K562 (cell line): ENCODE results near the gene C19orf85. TPM values are rescaled to one million over a fixed set of nuclear protein-coding genes. Genes with fewer than 3 reads are reported as not detected.

Experiments used
- ATAC-seq: fragments of 200-7000 bp; cut with Tn5 transposase; 3 replicates; pipeline ENCODE4 v1.9.1; 2020; ENCODE audit warnings: moderate library complexity
- BruUV-seq: library from RNA; stranded (reverse); fragments of 400-500 nt; replicated peaks from 2 replicates; lab custom pipeline; 2021; lab: Mats Ljungman, UMichigan
- CTCF ChIA-PET: fragments of 300-600 bp; formaldehyde crosslinking; extraction: SDS; loops from one replicate; lab custom pipeline; 2021; ENCODE audit warnings: low intra/inter-chr PET ratio; lab: Yijun Ruan, JAX
- POLR2A ChIA-PET: fragments of 300-600, 350-650 bp; sonication (Branson Sonifier 250); formaldehyde crosslinking; extraction: SDS; loops from one replicate; lab custom pipeline; 2021; ENCODE audit warnings: antibody characterized with exemption, inconsistent platforms; lab: Yijun Ruan, JAX
- DNase-seq, 4 experiments: peaks; one replicate each; pipeline versions ENCODE4 v3.0.0 to v3.0.0-alpha.2; 2011 to 2018; ENCODE audit warnings: low spot score in 3 of 4, mixed read lengths in 3 of 4; ENCODE audit errors: extremely low read depth in 1 of 4
- FAIRE-seq: peaks from 2 replicates; lab custom pipeline; 2011; peaks lifted over from hg19 to GRCh38; lab: Jason Lieb, UNC
- H2AFZ ChIP-seq: 2 replicates; pipeline ENCODE4 v1.6.0; 2011; ENCODE audit warnings: low read depth, low read length, control low read depth, inconsistent platforms
- H3K27ac ChIP-seq: fragments of 200-600 bp; 3 replicates; pipeline ENCODE4 v1.8.0; 2011; ENCODE audit warnings: low read depth, mild to moderate bottlenecking, control low read depth, inconsistent platforms, low read length, moderate library complexity, mixed read lengths; ENCODE audit errors: extremely low read depth
- H3K27me3 ChIP-seq, 2 experiments: fragments of 300-600 bp in 1 of 2; 2 replicates in 1 of 2; 3 replicates in 1 of 2; pipeline versions ENCODE4 v1.6.0 to v1.8.0; 2011; ENCODE audit warnings: inconsistent platforms in 2 of 2, low read length in 2 of 2, mild to moderate bottlenecking in 1 of 2, mixed read lengths in 1 of 2, moderate library complexity in 1 of 2; ENCODE audit not compliant: control insufficient read depth in 2 of 2, insufficient read depth in 2 of 2
- H3K36me3 ChIP-seq: fragments of 300-600 bp; 3 replicates; pipeline ENCODE4 v1.8.0; 2011; ENCODE audit warnings: mild to moderate bottlenecking, low read length, inconsistent platforms; ENCODE audit not compliant: control insufficient read depth, insufficient read depth
- H3K4me1 ChIP-seq, 2 experiments: fragments of 200-600 bp in 1 of 2; replicated peaks in 1 of 2; 2 replicates in 1 of 2; 3 replicates in 1 of 2; pipeline versions ENCODE4 v1.5.1 to v1.8.0; 2011; ENCODE audit warnings: inconsistent platforms in 2 of 2, low read length in 2 of 2, mild to moderate bottlenecking in 1 of 2, mixed read lengths in 1 of 2, moderate library complexity in 1 of 2; ENCODE audit not compliant: control insufficient read depth in 2 of 2, insufficient read depth in 2 of 2
- H3K4me2 ChIP-seq: 2 replicates; pipeline ENCODE4 v1.6.1; 2011; ENCODE audit warnings: low read length, control low read depth, inconsistent platforms, mixed read lengths; ENCODE audit not compliant: insufficient read depth
- H3K4me3 ChIP-seq: fragments of 200-600 bp; sonication (generic), shearing (Covaris generic); 2 replicates; pipeline ENCODE4 v1.5.1; 2016; ENCODE audit warnings: control low read depth, inconsistent platforms
- H3K79me2 ChIP-seq: fragments of 200-600 bp; 3 replicates; pipeline ENCODE4 v1.8.0; 2011; ENCODE audit warnings: low read length, inconsistent platforms; ENCODE audit not compliant: control insufficient read depth, insufficient read depth
- H3K9ac ChIP-seq, 2 experiments: 2 replicates each; pipeline versions ENCODE4 v1.6.0 to v1.6.1; 2011; ENCODE audit warnings: low read depth in 2 of 2, low read length in 2 of 2, control low read depth in 1 of 2, inconsistent platforms in 1 of 2, mild to moderate bottlenecking in 1 of 2, mixed read lengths in 1 of 2; ENCODE audit not compliant: insufficient read depth in 1 of 2
- H3K9me1 ChIP-seq: one replicate; pipeline ENCODE4 v1.6.0; 2011; ENCODE audit warnings: inconsistent platforms, mild to moderate bottlenecking, low read length, moderate library complexity; ENCODE audit not compliant: control insufficient read depth, insufficient read depth
- H3K9me3 ChIP-seq: replicated peaks from 2 replicates; pipeline ENCODE4 v1.5.1; 2011; ENCODE audit warnings: low read depth, low read length, inconsistent platforms; ENCODE audit not compliant: control insufficient read depth, insufficient read depth
- H4K20me1 ChIP-seq: replicated peaks from 2 replicates; pipeline ENCODE4 v1.6.1; 2011; ENCODE audit warnings: low read length, inconsistent platforms, mixed read lengths; ENCODE audit not compliant: control insufficient read depth, insufficient read depth
- GATA2 ChIP-seq: sonication (generic); formaldehyde crosslinking; IDR thresholded peaks from 2 replicates; pipeline ENCODE4 v1.4.0; 2020; ENCODE audit warnings: mild to moderate bottlenecking, missing genetic modification reagents
- HSF4 ChIP-seq: fragments of 250-450 bp; sonication (Bioruptor Pico); IDR thresholded peaks from 2 replicates; pipeline ENCODE4 v2.1.2; 2022; ENCODE audit warnings: mild to moderate bottlenecking, moderate library complexity, borderline replicate concordance
- KAT8 ChIP-seq: fragments of 450-650 bp; IDR thresholded peaks from 2 replicates; pipeline ENCODE4 v1.6.1; 2016; ENCODE audit warnings: low read depth, mild to moderate bottlenecking
- KLF1 ChIP-seq: fragments of 450-650 bp; IDR thresholded peaks from 2 replicates; pipeline ENCODE4 v1.6.1; 2016; ENCODE audit warnings: missing genetic modification characterization, missing compliant biosample characterization
- NR2C1 ChIP-seq, 2 experiments: fragments of 450-650 bp; IDR thresholded peaks; 2 replicates each; pipeline ENCODE4 v1.6.1; 2017; ENCODE audit warnings: mild to moderate bottlenecking in 2 of 2, antibody characterized with exemption in 1 of 2, inconsistent platforms in 1 of 2, missing compliant biosample characterization in 1 of 2, missing genetic modification characterization in 1 of 2
- PHF8 ChIP-seq: fragments of 200-600 bp; sonication (generic); IDR thresholded peaks from 2 replicates; pipeline ENCODE4 v1.6.1; 2012; ENCODE audit warnings: mixed run types, mild to moderate bottlenecking, inconsistent platforms, low read length, moderate library complexity, borderline replicate concordance
- PRMT5 ChIP-seq: sonication (generic); formaldehyde crosslinking; IDR thresholded peaks from 2 replicates; pipeline ENCODE4 v1.5.0; 2020; ENCODE audit warnings: missing genetic modification reagents
- RB1 ChIP-seq: fragments of 450-650 bp; IDR thresholded peaks from 2 replicates; pipeline ENCODE4 v1.6.1; 2017; ENCODE audit warnings: low read depth, mild to moderate bottlenecking
- ZBTB11 ChIP-seq, 3 experiments: fragments of 200-800 bp in 1 of 3; fragments of 250-450 bp in 1 of 3; fragments of 450-650 bp in 1 of 3; sonication (Bioruptor Pico) in 1 of 3; sonication (Bioruptor generic) in 1 of 3; formaldehyde crosslinking in 1 of 3; IDR thresholded peaks; 2 replicates each; pipeline versions ENCODE4 v1.6.1 to v1.8.0; 2016 to 2022; ENCODE audit warnings: mild to moderate bottlenecking in 2 of 3, missing genetic modification characterization in 2 of 3, missing compliant biosample characterization in 1 of 3, moderate library complexity in 1 of 3
- ZNF212 ChIP-seq: fragments of 450-650 bp; formaldehyde crosslinking; IDR thresholded peaks from 2 replicates; pipeline ENCODE4 v1.4.0; 2020; ENCODE audit warnings: mild to moderate bottlenecking
- ZNF740 ChIP-seq, 3 experiments: fragments of 200-800 bp in 1 of 3; sonication (Bioruptor generic) in 1 of 3; sonication (generic) in 1 of 3; formaldehyde crosslinking in 1 of 3; IDR thresholded peaks; 2 replicates each; pipeline versions ENCODE4 v1.6.1 to v1.8.0; 2016 to 2022; ENCODE audit warnings: mild to moderate bottlenecking in 2 of 3, missing compliant biosample characterization in 2 of 3, missing genetic modification characterization in 2 of 3, missing genetic modification reagents in 1 of 3
- WGBS: fragments of 100-300 bp; shearing (Covaris generic); methylation state at CpG from one replicate; pipeline ENCODE4 v1.1.6; 2016; ENCODE audit warnings: low coverage, mixed read lengths; ENCODE audit not compliant: insufficient coverage; ENCODE audit errors: missing lambda C conversion rate; 5-methylcytosine and 5-hydroxymethylcytosine counted together
- in situ Hi-C: fragments of 300-500 bp; cut with MboI; formaldehyde crosslinking; loops from 4 replicates; pipeline ENCODE4 v1.15.0; 2018; ENCODE audit warnings: inconsistent platforms, mixed read lengths
- intact Hi-C: fragments of 100-400 bp; cut with micrococcal nuclease; formaldehyde crosslinking; loops from 2 replicates; pipeline ENCODE4 v1.14.2; 2022
- polyA plus RNA-seq, 8 experiments: library from polyadenylated mRNA; depleted of rRNA in 4 of 8; stranded (reverse) in 5 of 8; unstranded in 3 of 8; fragments of >200 nt; fragmentation: Nextera tagmentation in 2 of 8; fragmentation: Illumina TruSeq in 1 of 8; extraction: Ambion mirVana in 2 of 8; extraction: Trizol in 1 of 8; gene quantifications; 2 replicates each; pipeline versions ENCODE4 v1.2.1 to v1.2.3, GENCODE V29; 2011 to 2014; ENCODE audit warnings: inconsistent platforms in 1 of 8, missing spikeins in 1 of 8
- total RNA-seq, 7 experiments: library from RNA; depleted of rRNA in 6 of 7; stranded (reverse); fragments of >200 nt in 6 of 7; fragmentation: Illumina TruSeq in 2 of 7; extraction: Trizol in 2 of 7; gene quantifications; 2 replicates each; pipeline versions ENCODE4 v1.2.1 to v1.2.3, GENCODE V29; 2011 to 2021; ENCODE audit warnings: low replicate concordance in 1 of 7

C19orf85 gene
- total and polyA plus RNA-seq, 9 of the 15 experiments (the other 6 are each of a cell fraction or from before 2014, with no cell fraction given): not detected

- no TSS peak for BruUV-seq
- intact Hi-C loops: loop anchor here (2.0 to 10.0 kb wide), 2 partner anchors 37 to 349 kb away; partner anchors contain the start of gene TNNI3
- Histone ChIP-seq H4K20me1 (no peaks in the 10 kb centered on the region; the same call in 1 of the 2 replicates), H3K4me2 (peak overlapping the region; percentile 43), H3K79me2 (no peaks in the 10 kb centered on the region), H3K27me3 (peaks cover 0 to 3% of the 10 kb centered on the region in 2 experiments; a peak in 1 of 5 replicates), H3K9me3 (no peaks in the 10 kb centered on the region; the same call in 1 of the 2 replicates), H2AFZ (peak overlapping the region; percentile 97), H3K9ac (peak overlapping the region in 1 of 2 experiments; percentile 55; a peak in 2 of 4 replicates), H3K4me3 (peak overlapping the region; percentile 27; the same call in 1 of the 2 replicates), H3K36me3 (no peaks in the 10 kb centered on the region), H3K9me1 (no peaks in the 10 kb centered on the region), H3K4me1 (peaks cover 12 to 29% of the 10 kb centered on the region in 2 experiments), H3K27ac (no peak overlapping the region)
- TF ChIP-seq GATA2 (CRISPR knock-in tag) (no peak), PHF8 (no peak), ZNF212 (CRISPR knock-in tag) (no peak), PRMT5 (CRISPR knock-in tag) (no peak), NR2C1 (IDR thresholded peaks at IDR 0.05) (no peak), NR2C1 (tag; IDR thresholded peaks at IDR 0.05) (no peak), KLF1 (no peak), ZBTB11 (CRISPR knock-in tag; IDR thresholded peaks at IDR 0.05) (0 out of 6 replicates have a peak, but pooled peaks of 1 of the 3 experiments have one; percentile 7), HSF4 (CRISPR knock-in tag) (no peak), ZNF740 (CRISPR knock-in tag; IDR thresholded peaks at IDR 0.05) (no peak), ZNF740 (tag; IDR thresholded peaks at IDR 0.05) (no peak), RB1 (peak; percentile 7; the same call in 1 of the 2 replicates), KAT8 (no peak)
- ATAC-seq (no peak), FAIRE-seq (no peak), DNase-seq (no peak)
- WGBS: 25% methylated on average over 13 of the region's 13 CpGs
- in situ Hi-C loops: no loop called here
- ChIA-PET CTCF (interaction anchor here (0.6 to 1.3 kb wide), 6 partner anchors 51 to 364 kb away, joined by 3 to 6 read pairs (median 3); no protein-coding TSS in a partner anchor), POLR2A (interaction anchor here (0.6 to 1.9 kb wide), 14 partner anchors 10 to 249 kb away, joined by 3 to 11 read pairs (median 3); partner anchors contain the start of gene UBE2S)
Observed at GRCh38 chr19:55504252-55504603, 39.7 kb upstream of the C19orf85 start.
